Measurements from ENCODE around the gene SLC66A1.

Gene SLC66A1

GRCh38 chr1:19367584-19368041 is 55.5 kb downstream of the SLC66A1 start:
- TF ChIP-seq CTCF (IDR thresholded peaks at IDR 0.05; ENCODE audit: low read depth, low read length) = no peak
- Histone ChIP-seq H3K27me3 (ENCODE audit: insufficient read depth, low read depth, severe bottlenecking) (no peaks in the 10 kb centered on the region), H3K4me3 (ENCODE audit: low read depth, low read length) (no peak overlapping the region), H3K36me3 (no peaks in the 10 kb centered on the region; the same call in 1 of the 2 replicates), H3K9me3 (ENCODE audit: severe bottlenecking) (no peaks in the 10 kb centered on the region), H3K27ac (no peak overlapping the region)
- DNase-seq = no peak

GRCh38 chr1:19368050-19368449 is 55.9 kb downstream of the SLC66A1 start:
- Histone ChIP-seq H3K27me3 (ENCODE audit: insufficient read depth, low read depth, severe bottlenecking) (no peaks in the 10 kb centered on the region), H3K4me3 (ENCODE audit: low read depth, low read length) (no peak overlapping the region), H3K27ac (no peak overlapping the region), H3K9me3 (ENCODE audit: severe bottlenecking) (no peaks in the 10 kb centered on the region), H3K36me3 (no peaks in the 10 kb centered on the region; the same call in 1 of the 2 replicates)
- no peak for DNase-seq
- TF ChIP-seq CTCF (IDR thresholded peaks at IDR 0.05; ENCODE audit: low read depth, low read length) = no peak

GRCh38 chr1:19368964-19369363 is 56.8 kb downstream of the SLC66A1 start:
- no peaks in the 10 kb centered on the region for H3K27me3 ChIP-seq (ENCODE audit: insufficient read depth, low read depth, severe bottlenecking)
- H3K9me3 ChIP-seq (ENCODE audit: severe bottlenecking) = no peaks in the 10 kb centered on the region
- H3K27ac ChIP-seq = no peak overlapping the region
- DNase-seq = no peak
- H3K4me3 ChIP-seq (ENCODE audit: low read depth, low read length) = no peak overlapping the region
- TF ChIP-seq CTCF (IDR thresholded peaks at IDR 0.05; ENCODE audit: low read depth, low read length) = no peak
- H3K36me3 ChIP-seq = no peaks in the 10 kb centered on the region; the same call in none of the 2 replicates

GRCh38 chr1:19369396-19370090 is 57.4 kb downstream of the SLC66A1 start:
- DNase-seq = no peak
- peaks cover 1% of the 10 kb centered on the region for H3K36me3 ChIP-seq
- no peak overlapping the region for H3K27ac ChIP-seq
- H3K9me3 ChIP-seq (ENCODE audit: severe bottlenecking) = no peaks in the 10 kb centered on the region
- H3K4me3 ChIP-seq (ENCODE audit: low read depth, low read length) = no peak overlapping the region
- H3K27me3 ChIP-seq (ENCODE audit: insufficient read depth, low read depth, severe bottlenecking) = no peaks in the 10 kb centered on the region
- TF ChIP-seq CTCF (IDR thresholded peaks at IDR 0.05; ENCODE audit: low read depth, low read length) = no peak

GRCh38 chr1:19370453-19371170 is 58.5 kb downstream of the SLC66A1 start:
- Histone ChIP-seq H3K4me3 (ENCODE audit: low read depth, low read length) (no peak overlapping the region), H3K27ac (no peak overlapping the region), H3K27me3 (ENCODE audit: insufficient read depth, low read depth, severe bottlenecking) (no peaks in the 10 kb centered on the region), H3K9me3 (ENCODE audit: severe bottlenecking) (no peaks in the 10 kb centered on the region), H3K36me3 (peaks cover 12% of the 10 kb centered on the region)
- TF ChIP-seq CTCF (IDR thresholded peaks at IDR 0.05; ENCODE audit: low read depth, low read length) = no peak
- DNase-seq = no peak
